HUES6 (cell line): Measurements from ENCODE around the gene DHRS12.

Source experiments
- H3K27ac ChIP-seq: 2 replicates; pipeline ENCODE4 v1.7.0; 2013; ENCODE audit warnings: low read depth, mild to moderate bottlenecking, low read length, inconsistent platforms
- H3K27me3 ChIP-seq: 2 replicates; pipeline ENCODE4 v1.6.1; 2013; ENCODE audit warnings: low read length; ENCODE audit not compliant: control insufficient read depth, insufficient read depth
- H3K36me3 ChIP-seq: 2 replicates; pipeline ENCODE4 v1.6.1; 2013; ENCODE audit warnings: low read length; ENCODE audit not compliant: control insufficient read depth, insufficient read depth
- H3K4me1 ChIP-seq: 2 replicates; pipeline ENCODE4 v1.6.1; 2013; ENCODE audit warnings: low read length; ENCODE audit not compliant: control insufficient read depth, insufficient read depth
- H3K4me3 ChIP-seq: 2 replicates; pipeline ENCODE4 v1.5.1; 2013; ENCODE audit warnings: low read depth, low read length
- H3K9ac ChIP-seq: one replicate; pipeline ENCODE4 v1.6.1; 2013; ENCODE audit warnings: mild to moderate bottlenecking, low read length
- H3K9me3 ChIP-seq: 2 replicates; pipeline ENCODE4 v1.6.1; 2013; ENCODE audit warnings: low read depth, low read length; ENCODE audit not compliant: control insufficient read depth, insufficient read depth

The DHRS12 gene

DNA sequence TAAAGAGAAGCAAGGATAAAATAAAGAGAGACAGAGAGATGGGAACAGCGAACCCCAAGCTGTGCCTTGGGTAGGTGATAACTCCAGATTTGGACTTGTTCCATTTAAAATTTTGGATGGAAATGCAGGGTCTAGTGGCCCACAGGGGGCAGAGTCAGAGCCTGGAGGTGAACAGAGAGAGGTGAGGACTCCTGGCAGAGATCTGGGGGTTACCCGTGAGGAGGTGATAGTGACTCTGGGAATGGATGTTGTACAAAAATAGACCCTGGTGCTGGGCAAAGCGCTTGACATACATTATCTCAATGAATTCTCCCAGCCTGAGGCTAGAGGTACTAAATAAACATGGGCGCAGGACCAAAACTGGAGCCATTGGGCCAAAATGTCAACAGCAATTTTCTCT, 14.3 kb upstream of the DHRS12 start:
- Histone ChIP-seq H3K27me3 (peaks cover 3% of the 10 kb centered on the region), H3K9ac (no peak overlapping the region), H3K4me1 (peaks cover 34% of the 10 kb centered on the region), H3K4me3 (no peak overlapping the region), H3K27ac (no peak overlapping the region), H3K36me3 (no peaks in the 10 kb centered on the region), H3K9me3 (no peaks in the 10 kb centered on the region)

DNA sequence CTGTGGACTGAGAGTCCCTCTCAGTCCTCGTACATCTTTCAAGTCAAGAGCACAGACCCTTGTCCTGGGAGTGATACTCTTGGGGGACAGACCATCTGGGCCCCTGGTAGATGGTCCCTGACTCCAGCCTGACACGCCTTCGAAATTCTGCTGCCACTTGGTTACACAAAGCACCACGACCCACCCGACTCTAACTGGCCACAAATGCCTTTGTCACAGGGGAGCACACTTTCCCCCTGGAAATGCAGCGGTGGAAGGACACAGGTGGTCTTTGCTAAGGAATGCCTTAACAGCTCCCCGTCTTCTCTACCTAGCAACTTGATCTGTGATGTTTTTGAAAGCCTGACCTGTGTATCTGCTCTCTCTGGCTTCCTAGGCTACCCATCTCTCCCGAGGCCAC, 13.8 kb upstream of the DHRS12 start:
- H3K4me3 ChIP-seq = no peak overlapping the region
- H3K4me1 ChIP-seq = peaks cover 34% of the 10 kb centered on the region
- no peaks in the 10 kb centered on the region for H3K9me3 ChIP-seq
- no peak overlapping the region for H3K27ac ChIP-seq
- peaks cover 3% of the 10 kb centered on the region for H3K27me3 ChIP-seq
- no peak overlapping the region for H3K9ac ChIP-seq
- no peaks in the 10 kb centered on the region for H3K36me3 ChIP-seq

DNA sequence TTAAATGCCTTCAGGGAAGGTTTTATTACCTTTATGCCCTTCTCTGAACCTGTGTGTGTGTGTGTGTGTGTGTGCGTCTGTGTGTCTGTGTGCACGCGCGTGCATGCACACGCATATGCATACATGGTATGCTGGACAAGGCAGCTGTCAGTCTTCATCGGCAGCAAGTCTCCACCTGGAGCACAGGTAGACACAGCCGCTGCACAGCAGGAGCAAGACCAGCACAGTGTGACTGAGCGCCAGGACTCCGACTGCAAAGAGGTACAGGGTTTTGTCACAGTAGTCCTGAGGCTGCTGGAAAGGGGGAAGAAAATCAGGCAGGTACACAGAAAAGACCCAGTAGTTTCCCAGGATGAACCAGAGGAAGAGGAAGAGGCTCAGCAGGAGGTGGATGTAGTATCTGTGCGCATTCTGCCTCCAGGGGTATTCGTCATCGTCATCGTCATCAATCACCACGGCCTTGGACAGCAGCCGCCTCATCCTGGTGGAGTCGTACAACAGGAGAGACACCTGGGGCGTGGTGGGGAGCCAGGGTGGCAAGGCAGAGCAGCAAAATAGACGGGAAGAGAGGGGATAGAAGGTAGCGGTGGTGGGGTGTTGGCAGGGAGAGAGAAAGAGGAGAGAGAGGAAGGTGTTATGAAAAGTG, 12.8 kb upstream of the DHRS12 start:
- Histone ChIP-seq H3K36me3 (no peaks in the 10 kb centered on the region), H3K27ac (no peak overlapping the region), H3K4me3 (no peak overlapping the region), H3K9ac (peak overlapping the region; percentile 23), H3K4me1 (peaks cover 34% of the 10 kb centered on the region), H3K27me3 (peaks cover 3% of the 10 kb centered on the region), H3K9me3 (no peaks in the 10 kb centered on the region)

DNA sequence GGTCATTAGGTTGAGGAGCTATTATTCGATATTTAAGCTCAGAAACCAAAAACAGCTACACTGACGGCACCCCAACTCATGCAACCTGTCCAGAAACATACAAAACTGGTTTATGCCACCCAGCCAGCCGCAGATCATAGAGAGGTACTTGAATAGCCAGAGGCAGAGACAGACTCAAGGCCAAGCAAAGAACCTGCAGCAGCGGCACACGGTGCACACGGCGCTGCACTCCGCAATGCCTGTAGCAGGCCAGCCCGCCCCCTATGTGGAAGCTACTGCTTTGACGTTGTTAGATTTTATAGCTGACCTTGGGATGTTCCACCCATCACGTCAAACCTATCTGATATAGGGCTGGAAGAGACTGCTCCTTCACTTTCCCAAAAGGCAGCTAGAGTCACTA, 11.9 kb upstream of the DHRS12 start:
- peaks cover 34% of the 10 kb centered on the region for H3K4me1 ChIP-seq
- no peak overlapping the region for H3K9ac ChIP-seq
- H3K4me3 ChIP-seq = no peak overlapping the region
- H3K9me3 ChIP-seq = no peaks in the 10 kb centered on the region
- no peaks in the 10 kb centered on the region for H3K36me3 ChIP-seq
- peaks cover 3% of the 10 kb centered on the region for H3K27me3 ChIP-seq
- no peak overlapping the region for H3K27ac ChIP-seq

DNA sequence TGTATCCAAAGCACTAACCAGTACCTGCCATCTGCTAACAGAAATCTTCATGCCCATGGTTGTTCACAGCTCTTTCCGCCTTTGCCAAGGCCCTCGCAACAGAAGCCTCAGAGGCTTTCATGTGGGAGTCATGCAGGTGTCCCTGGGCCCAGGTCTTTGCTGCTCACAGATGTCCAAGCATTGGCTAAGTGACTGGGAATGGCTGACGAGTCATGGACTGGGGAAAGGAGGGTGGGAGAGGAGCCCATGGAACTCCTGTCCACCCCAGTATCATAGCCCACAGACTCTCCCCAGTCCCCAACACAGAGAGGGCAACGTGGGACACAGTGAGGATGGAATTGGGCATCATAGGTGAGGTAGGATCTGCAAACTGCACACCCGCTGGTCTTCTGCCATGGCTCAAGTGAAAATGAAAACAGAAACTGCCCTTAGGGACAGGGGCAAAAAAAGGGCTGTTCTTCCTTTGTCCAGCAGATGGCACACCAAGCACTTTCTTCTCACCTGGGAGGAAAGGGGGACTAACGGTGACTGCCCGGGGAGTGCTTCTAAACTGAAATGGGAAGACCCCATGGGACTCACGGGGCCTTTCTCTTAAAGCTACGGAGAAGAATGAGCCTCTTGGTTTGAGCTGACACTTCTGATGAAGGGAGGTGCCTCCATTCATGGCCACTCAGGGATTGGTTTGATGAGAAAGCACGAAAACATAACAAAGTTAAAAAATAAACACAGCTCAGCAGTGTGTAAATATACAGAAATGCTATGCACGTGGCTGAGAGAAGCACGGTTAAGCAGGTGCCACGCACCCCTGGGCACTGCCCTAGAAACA, 11.1 kb upstream of the DHRS12 start:
- H3K4me3 ChIP-seq = peak overlapping the region; percentile 20; the same call in 1 of the 2 replicates
- peaks cover 3% of the 10 kb centered on the region for H3K27me3 ChIP-seq
- no peak overlapping the region for H3K27ac ChIP-seq
- H3K9ac ChIP-seq = no peak overlapping the region
- peaks cover 34% of the 10 kb centered on the region for H3K4me1 ChIP-seq
- no peaks in the 10 kb centered on the region for H3K9me3 ChIP-seq
- H3K36me3 ChIP-seq = no peaks in the 10 kb centered on the region

DNA sequence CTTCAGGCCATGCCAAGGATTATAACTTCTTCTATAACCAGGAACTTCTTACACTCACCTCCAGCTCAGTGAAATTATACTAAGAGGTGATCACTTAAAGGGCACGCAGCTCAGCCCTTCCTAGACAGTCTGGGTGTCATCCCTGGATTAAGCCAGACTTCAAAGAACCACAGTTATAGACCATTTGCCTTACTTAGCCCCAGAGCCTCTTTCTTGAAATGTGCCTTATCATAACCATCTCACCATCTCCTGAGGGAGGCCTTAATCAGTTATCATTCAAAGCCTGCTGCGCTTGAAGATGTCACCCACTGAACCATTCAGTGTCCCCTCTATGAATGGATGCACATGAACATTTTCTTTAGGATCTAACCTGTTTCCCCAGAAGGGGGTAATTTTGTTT, 10.1 kb upstream of the DHRS12 start:
- Histone ChIP-seq H3K4me3 (no peak overlapping the region), H3K36me3 (no peaks in the 10 kb centered on the region), H3K9me3 (no peaks in the 10 kb centered on the region), H3K27me3 (no peaks in the 10 kb centered on the region; the same call in 1 of the 2 replicates), H3K9ac (no peak overlapping the region), H3K4me1 (peaks cover 28% of the 10 kb centered on the region), H3K27ac (no peak overlapping the region)

DNA sequence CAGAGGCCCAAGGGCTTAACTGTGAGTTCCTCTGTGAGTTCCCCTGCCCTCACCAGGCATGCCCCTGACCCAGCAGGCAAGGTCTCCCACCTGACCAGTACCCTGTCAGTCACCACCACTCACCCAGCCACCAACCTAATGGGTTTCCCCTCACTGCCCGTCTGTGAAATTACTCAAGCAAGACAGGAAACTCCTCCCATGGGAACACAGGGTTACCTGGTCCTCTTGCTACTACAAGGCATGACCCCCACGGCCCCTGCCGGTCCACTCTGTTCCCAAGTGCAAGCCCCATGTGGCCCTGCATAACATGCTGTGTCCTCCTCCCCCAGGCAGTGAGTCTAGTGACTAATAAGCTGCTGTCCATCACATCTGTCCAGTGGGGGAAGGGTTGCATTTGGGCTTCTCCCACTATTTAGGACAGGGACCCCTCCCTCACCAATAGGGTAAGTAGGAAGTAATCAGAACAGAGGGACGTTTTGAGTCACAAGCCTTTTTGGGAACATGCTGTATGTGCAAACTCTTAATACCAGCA, 8.0 kb upstream of the DHRS12 start:
- H3K4me1 ChIP-seq = peaks cover 16% of the 10 kb centered on the region
- no peak overlapping the region for H3K4me3 ChIP-seq
- H3K27ac ChIP-seq = no peak overlapping the region
- H3K27me3 ChIP-seq = no peaks in the 10 kb centered on the region
- H3K9ac ChIP-seq = no peak overlapping the region
- H3K36me3 ChIP-seq = no peaks in the 10 kb centered on the region
- H3K9me3 ChIP-seq = no peaks in the 10 kb centered on the region

DNA sequence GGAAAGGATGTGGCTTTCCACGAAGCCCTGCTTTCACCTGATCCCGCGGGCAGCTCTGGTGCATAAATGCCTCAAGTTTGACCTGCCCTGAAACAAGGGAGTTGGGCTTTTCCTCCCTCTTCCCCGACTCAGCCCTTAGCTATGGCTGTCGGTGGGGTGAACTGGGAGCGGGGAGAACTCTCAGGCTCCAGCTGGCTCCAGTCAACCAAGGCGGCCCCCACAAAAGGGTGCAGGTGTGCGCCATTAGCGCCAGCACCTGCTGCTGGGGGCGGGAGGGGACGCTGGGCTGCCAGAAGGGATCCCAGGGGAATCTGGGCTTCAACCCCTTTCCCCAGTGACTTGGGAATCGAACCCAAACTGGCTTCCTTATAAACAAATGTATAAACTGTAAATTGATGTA, 7.1 kb upstream of the DHRS12 start:
- no peaks in the 10 kb centered on the region for H3K36me3 ChIP-seq
- no peak overlapping the region for H3K27ac ChIP-seq

DNA sequence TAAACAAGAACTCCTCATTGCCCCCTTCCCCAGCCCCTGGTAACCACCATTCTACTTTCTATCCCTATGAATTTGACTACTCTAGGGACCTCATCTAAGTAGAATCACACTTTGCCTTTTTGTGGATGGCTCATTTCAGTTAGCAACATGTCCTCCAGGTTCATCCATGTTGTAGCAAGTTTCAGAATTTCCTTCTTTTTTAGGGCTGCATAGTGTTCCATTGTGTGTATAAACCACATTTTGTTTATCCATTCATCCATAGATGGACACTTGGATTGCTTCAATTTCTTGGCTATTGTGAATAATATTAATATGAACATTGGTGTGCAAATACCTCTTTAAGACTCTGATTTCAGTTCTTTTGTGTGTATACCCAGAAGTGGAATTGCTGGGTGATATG, 4.8 kb upstream of the DHRS12 start:
- no peaks in the 10 kb centered on the region for H3K9me3 ChIP-seq
- H3K27ac ChIP-seq = no peak overlapping the region
- peaks cover 14% of the 10 kb centered on the region for H3K4me1 ChIP-seq
- no peak overlapping the region for H3K9ac ChIP-seq
- H3K36me3 ChIP-seq = no peaks in the 10 kb centered on the region
- H3K4me3 ChIP-seq = no peak overlapping the region
- no peaks in the 10 kb centered on the region for H3K27me3 ChIP-seq

More for the DNA sequence above, 7.1 kb upstream of the DHRS12 start:
- Histone ChIP-seq H3K4me3 (no peak overlapping the region), H3K9ac (no peak overlapping the region), H3K27me3 (no peaks in the 10 kb centered on the region), H3K9me3 (no peaks in the 10 kb centered on the region), H3K4me1 (peaks cover 9% of the 10 kb centered on the region)

DNA sequence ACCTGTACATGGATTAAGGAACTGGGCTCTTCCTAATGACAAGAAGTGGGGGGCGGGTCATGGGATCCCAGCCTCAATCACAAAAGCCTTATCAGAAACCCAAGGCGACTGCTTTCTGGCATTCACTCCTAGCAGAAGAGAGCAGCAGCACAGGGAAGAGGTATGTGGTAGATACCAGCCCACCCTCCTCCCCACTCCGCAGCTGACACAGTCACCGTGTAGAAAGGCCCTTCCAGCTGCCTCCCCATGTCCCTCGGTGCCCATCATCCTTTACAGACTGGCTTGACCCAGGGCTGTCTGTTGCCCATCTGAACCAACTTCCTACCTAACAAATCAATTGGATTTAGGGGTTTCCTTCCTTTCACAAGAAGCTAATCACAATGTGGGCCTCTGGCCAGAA, 3.1 kb upstream of the DHRS12 start:
- no peak overlapping the region for H3K27ac ChIP-seq
- no peak overlapping the region for H3K9ac ChIP-seq
- H3K9me3 ChIP-seq = no peaks in the 10 kb centered on the region
- H3K36me3 ChIP-seq = no peaks in the 10 kb centered on the region
- H3K4me3 ChIP-seq = no peak overlapping the region
- H3K4me1 ChIP-seq = peaks cover 29% of the 10 kb centered on the region
- no peaks in the 10 kb centered on the region for H3K27me3 ChIP-seq

DNA sequence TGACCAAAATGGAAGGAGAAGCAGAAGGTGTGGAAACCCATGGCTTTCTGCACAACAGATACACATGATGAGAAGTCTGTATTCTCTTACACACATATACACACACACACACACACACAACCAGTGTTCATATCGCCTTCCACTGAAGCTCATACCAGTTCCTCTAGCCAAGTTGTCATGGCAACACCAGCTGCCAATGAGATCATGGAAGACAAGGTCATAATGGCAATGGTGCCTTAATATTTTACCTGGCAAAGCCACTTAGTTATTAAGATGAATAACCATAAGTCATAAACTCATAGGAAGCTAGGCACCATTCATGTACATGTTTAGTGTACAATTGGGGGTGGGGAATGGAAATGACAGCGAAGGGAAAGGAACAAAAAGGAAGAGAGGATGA, 2.6 kb upstream of the DHRS12 start:
- Histone ChIP-seq H3K9ac (no peak overlapping the region), H3K9me3 (no peaks in the 10 kb centered on the region), H3K27me3 (no peaks in the 10 kb centered on the region), H3K36me3 (no peaks in the 10 kb centered on the region), H3K27ac (no peak overlapping the region), H3K4me1 (peaks cover 34% of the 10 kb centered on the region), H3K4me3 (no peak overlapping the region)
